Ovary (tissue), 9 donors: ENCODE measurements around the gene ARRDC3. TPM values are rescaled to one million over a fixed set of nuclear protein-coding genes. Genes with fewer than 3 reads are reported as not detected.
"Not testable (repeated sequence)": the region's sequence is repeated elsewhere in the genome, so short reads cannot be mapped to it uniquely, and the experiment has no call there.

ENCODE experiments used
- DNase-seq, 5 donors: peaks; one replicate each; pipeline ENCODE4 v3.0.0-alpha.2; 2019 to 2020
- H3K27ac ChIP-seq, 2 donors: fragments of 200-600 bp; one replicate each; pipeline versions ENCODE4 v1.5.1 to v1.8.0; 2019 to 2022
- H3K27me3 ChIP-seq: fragments of 200-600 bp; one replicate; pipeline ENCODE4 v1.8.0; 2022
- H3K36me3 ChIP-seq: fragments of 200-600 bp; sonication (generic); one replicate; pipeline ENCODE4 v1.5.1; 2019
- H3K4me1 ChIP-seq: one replicate; pipeline ENCODE4 v1.8.1; 2013; ENCODE audit warnings: mild to moderate bottlenecking, moderate library complexity; ENCODE audit not compliant: insufficient read depth
- H3K4me3 ChIP-seq: fragments of 200-600 bp; sonication (generic); one replicate; pipeline ENCODE4 v1.5.1; 2017
- H3K9me3 ChIP-seq, 2 donors: fragments of 200-600 bp in 1 of 2; sonication (generic) in 1 of 2; one replicate each; pipeline versions ENCODE4 v1.5.1 to v1.8.1; 2013 to 2019; ENCODE audit warnings: mild to moderate bottlenecking in 1 of 2, moderate library complexity in 1 of 2
- CTCF ChIP-seq, 3 donors: fragments of 450-650 bp in 2 of 3; fragments of 200-600 bp in 1 of 3; IDR thresholded peaks; one replicate each; pipeline versions ENCODE4 v1.5.1 to v1.8.0; 2016 to 2022; ENCODE audit warnings: antibody characterized with exemption in 3 of 3, mild to moderate bottlenecking in 1 of 3
- EP300 ChIP-seq: sonication (generic); formaldehyde crosslinking; IDR thresholded peaks from one replicate; pipeline ENCODE4 v1.6.1; 2017; ENCODE audit warnings: antibody characterized with exemption
- POLR2A ChIP-seq: fragments of 450-650 bp; IDR thresholded peaks from one replicate; pipeline ENCODE4 v1.6.1; 2017; ENCODE audit warnings: antibody characterized with exemption, mild to moderate bottlenecking, moderate library complexity
- WGBS, 3 donors: extraction: QIAGEN DNeasy Blood & Tissue Kit in 1 of 3; methylation state at CpG; one replicate each; pipeline versions ENCODE4 v1.1.5 to v1.1.7; 2013 to 2017; 5-methylcytosine and 5-hydroxymethylcytosine counted together
- intact Hi-C, 4 donors: fragments of 100-400 bp; cut with DNase I; formaldehyde crosslinking; loops; one replicate each; pipeline versions ENCODE4 v1.11.0 to v1.15.1; 2022 to 2023
- polyA plus RNA-seq, 2 donors: library from polyadenylated mRNA; stranded (reverse); fragments of 200-250 nt in 1 of 2; fragments of 350-450 nt in 1 of 2; fragmentation: Illumina TruSeq in 1 of 2; extraction: RNeasy Lipid Tissue Mini Kit (QIAGEN cat#74804) in 1 of 2; gene quantifications; one replicate each; pipeline ENCODE4 v1.2.3, GENCODE V29; 2013 to 2014
- total RNA-seq, 7 donors: library from RNA; depleted of rRNA in 2 of 7; stranded (reverse); fragments of >200 nt in 2 of 7; fragmentation: NEBNext Ultra II Directional in 3 of 7; extraction: Animal tissue kit (Norgen Biotek cat#: 25700) in 3 of 7; gene quantifications; one replicate each; pipeline versions ENCODE4 v1.1.0 to v1.2.4, GENCODE V29; 2016 to 2023
- donor health status: DM: no; HTN: no; CAD: no; lungs with moderate emphysema.
- donor health status: DM: no; HTN: no; CAD: no.
- donor health status: Bipolar disorder and iron deficiency.
- donor health status: DM: yes; HTN: yes; CAD: no.
- donor health status: DM: no; HTN: no; CAD: no.
- donor health status: DM: yes; HTN: yes; CAD: no.

ARRDC3 gene
- total and polyA plus RNA-seq, 9 donors = 30.2 to 176 (median 103) TPM

GRCh38 chr5:91386120-91386519, 3.0 kb upstream of the ARRDC3 start:
- TF ChIP-seq POLR2A (no peak), CTCF (IDR thresholded peaks at IDR 0.05) (no peak), EP300 (no peak)
- WGBS, 3 donors = 73 to 85% (median 82%) methylated on average over 2 of the region's 2 CpGs
- intact Hi-C loops = loop anchor here (1.0 to 10.0 kb wide), 6 partner anchors 281 to 524 kb away; no protein-coding TSS in a partner anchor

GRCh38 chr5:91385596-91385995, 2.5 kb upstream of the ARRDC3 start:
- not testable (repeated sequence) for H3K36me3 ChIP-seq, H3K9me3 ChIP-seq, H3K4me1 ChIP-seq, H3K27ac ChIP-seq, H3K4me3 ChIP-seq, H3K27me3 ChIP-seq
- intact Hi-C loops = loop anchor here in 3 of 4 donors (2.0 to 10.0 kb wide), 6 partner anchors 281 to 523 kb away; no protein-coding TSS in a partner anchor
- DNase-seq = peak in 1 of 5 donors; percentile 37
- WGBS, 3 donors = 83 to 94% (median 87%) methylated on average over 11 of the region's 11 CpGs

More at GRCh38 chr5:91386120-91386519, 3.0 kb upstream of the ARRDC3 start:
- H3K27me3 ChIP-seq = no peaks in the 10 kb centered on the region
- H3K4me1 ChIP-seq = no peaks in the 10 kb centered on the region
- DNase-seq = no peak
- H3K36me3 ChIP-seq = no peaks in the 10 kb centered on the region
- H3K4me3 ChIP-seq = no peak overlapping the region
- no peak overlapping the region for H3K27ac ChIP-seq
- no peaks in the 10 kb centered on the region for H3K9me3 ChIP-seq

GRCh38 chr5:91384671-91385430, 1.7 kb upstream of the ARRDC3 start:
- no peaks in the 10 kb centered on the region for H3K36me3 ChIP-seq
- H3K4me3 ChIP-seq = peak overlapping the region; percentile 62
- no peaks in the 10 kb centered on the region for H3K9me3 ChIP-seq
- no peaks in the 10 kb centered on the region for H3K27me3 ChIP-seq
- H3K27ac ChIP-seq = peak overlapping the region; percentile 67 to 98
- TF ChIP-seq CTCF (IDR thresholded peaks at IDR 0.05) (peak; percentile 90 to 99 (median 97)), EP300 (no peak), POLR2A (no peak)
- intact Hi-C loops = loop anchor here (2.0 to 10.0 kb wide), 8 partner anchors 103 to 523 kb away; no protein-coding TSS in a partner anchor
- 7 to 14% (median 11%) methylated on average over 6 of the region's 6 CpGs for WGBS, 3 donors
- H3K4me1 ChIP-seq = no peaks in the 10 kb centered on the region
- DNase-seq = peak in 1 of 5 donors; percentile 64

GRCh38 chr5:91383956-91384300, 811 bp upstream of the ARRDC3 start:
- Histone ChIP-seq H3K4me3 (peak overlapping the region; percentile 62), H3K9me3 (no peaks in the 10 kb centered on the region), H3K27ac (peak overlapping the region; percentile 67 to 98), H3K36me3 (no peaks in the 10 kb centered on the region), H3K27me3 (no peaks in the 10 kb centered on the region), H3K4me1 (no peaks in the 10 kb centered on the region)
- WGBS, 3 donors = 3 to 6% (median 5%) methylated on average over 7 of the region's 7 CpGs
- TF ChIP-seq EP300 = no peak
- DNase-seq = peak in 3 of 5 donors; percentile 20 to 50 (median 42)
- intact Hi-C loops = loop anchor here (2.0 to 10.0 kb wide), 7 partner anchors 102 to 519 kb away; no protein-coding TSS in a partner anchor

- Histone ChIP-seq H3K4me1 (no peaks in the 10 kb centered on the region), H3K27me3 (no peaks in the 10 kb centered on the region), H3K4me3 (peak overlapping the region; percentile 62), H3K36me3 (no peaks in the 10 kb centered on the region), H3K27ac (peak overlapping the region; percentile 62 to 98), H3K9me3 (no peaks in the 10 kb centered on the region)
- DNase-seq = peak in 2 of 5 donors; percentile 29 to 34
- WGBS, 3 donors = 0 to 1% (median 1%) methylated on average over 14 of the region's 14 CpGs
- TF ChIP-seq EP300 (no peak), POLR2A (no peak), CTCF (IDR thresholded peaks at IDR 0.05) (no peak)
- intact Hi-C loops = loop anchor here in 3 of 4 donors (5.0 to 10.0 kb wide), 6 partner anchors 100 to 518 kb away; no protein-coding TSS in a partner anchor
These were observed 539 bp downstream of the ARRDC3 start for GRCh38 chr5:91382530-91383026.
